ENCODE data around the gene ZSWIM2.

DNA sequence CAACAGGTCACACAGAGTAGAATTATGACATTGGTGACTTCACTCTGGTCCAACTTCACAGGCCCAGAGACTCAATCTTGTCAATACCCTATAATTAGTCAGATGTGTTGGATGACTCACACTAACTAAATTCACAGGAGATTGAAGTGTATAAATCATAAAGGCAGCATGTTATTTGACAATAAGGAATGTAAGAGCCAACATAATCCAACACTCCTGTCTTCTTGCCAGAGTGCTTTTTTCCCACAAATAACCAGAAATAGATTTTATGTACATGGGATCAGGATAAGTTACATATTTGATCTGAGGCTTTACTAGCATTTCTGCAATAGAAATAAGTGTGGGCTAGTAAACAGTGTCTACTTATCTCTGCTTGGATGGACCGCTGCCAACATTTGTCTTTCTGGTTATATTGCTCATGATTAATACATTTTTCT is 42.2 kb upstream of the ZSWIM2 start:
- TF ChIP-seq, protein P1, sequence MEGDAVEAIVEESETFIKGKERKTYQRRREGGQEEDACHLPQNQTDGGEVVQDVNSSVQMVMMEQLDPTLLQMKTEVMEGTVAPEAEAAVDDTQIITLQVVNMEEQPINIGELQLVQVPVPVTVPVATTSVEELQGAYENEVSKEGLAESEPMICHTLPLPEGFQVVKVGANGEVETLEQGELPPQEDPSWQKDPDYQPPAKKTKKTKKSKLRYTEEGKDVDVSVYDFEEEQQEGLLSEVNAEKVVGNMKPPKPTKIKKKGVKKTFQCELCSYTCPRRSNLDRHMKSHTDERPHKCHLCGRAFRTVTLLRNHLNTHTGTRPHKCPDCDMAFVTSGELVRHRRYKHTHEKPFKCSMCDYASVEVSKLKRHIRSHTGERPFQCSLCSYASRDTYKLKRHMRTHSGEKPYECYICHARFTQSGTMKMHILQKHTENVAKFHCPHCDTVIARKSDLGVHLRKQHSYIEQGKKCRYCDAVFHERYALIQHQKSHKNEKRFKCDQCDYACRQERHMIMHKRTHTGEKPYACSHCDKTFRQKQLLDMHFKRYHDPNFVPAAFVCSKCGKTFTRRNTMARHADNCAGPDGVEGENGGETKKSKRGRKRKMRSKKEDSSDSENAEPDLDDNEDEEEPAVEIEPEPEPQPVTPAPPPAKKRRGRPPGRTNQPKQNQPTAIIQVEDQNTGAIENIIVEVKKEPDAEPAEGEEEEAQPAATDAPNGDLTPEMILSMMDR (IDR thresholded peaks at IDR 0.05; ENCODE audit: low read length) = no peak
- no peak for TF ChIP-seq EZH2 (optimal IDR thresholded peaks at IDR 0.05; ENCODE audit: low read depth, low read length)
